GM12878 (cell line): ENCODE data around the gene MTMR10. TPM values are rescaled to one million over a fixed set of nuclear protein-coding genes. Genes with fewer than 3 reads are reported as not detected.

Experiments
- CHD2 ChIP-seq: IDR thresholded peaks from 2 replicates; pipeline ENCODE4 v1.6.1; 2011; ENCODE audit warnings: low read depth, low read length, improper control_type of control experiment, borderline replicate concordance
- JUNB ChIP-seq: IDR thresholded peaks from 2 replicates; pipeline ENCODE4 v1.6.1; 2016; ENCODE audit warnings: antibody characterized with exemption, mild to moderate bottlenecking
- KAT2A ChIP-seq: conservative IDR thresholded peaks from 2 replicates; pipeline ENCODE4 v1.6.1; 2011; ENCODE audit warnings: low read depth, low read length; ENCODE audit not compliant: control insufficient read depth
- MYC ChIP-seq: IDR thresholded peaks from 2 replicates; pipeline ENCODE4 v1.6.1; 2011; ENCODE audit warnings: mild to moderate bottlenecking, low read length, moderate library complexity, inconsistent platforms; ENCODE audit not compliant: insufficient read depth, insufficient replicate concordance, insufficient read length, severe bottlenecking
- NFIC ChIP-seq: IDR thresholded peaks from 2 replicates; pipeline ENCODE4 v1.6.1; 2012; ENCODE audit warnings: low read depth, mild to moderate bottlenecking, inconsistent platforms, low read length, moderate library complexity
- NR2C2 ChIP-seq: IDR thresholded peaks from 2 replicates; pipeline ENCODE4 v1.6.1; 2011; ENCODE audit warnings: borderline replicate concordance, low read depth; ENCODE audit not compliant: control insufficient read depth, insufficient read length
- PKNOX1 ChIP-seq: fragments of 450-650 bp; IDR thresholded peaks from 2 replicates; pipeline ENCODE4 v1.6.1; 2016; ENCODE audit warnings: mild to moderate bottlenecking
- TBL1XR1 ChIP-seq: IDR thresholded peaks from 2 replicates; pipeline ENCODE4 v1.6.1; 2012; ENCODE audit warnings: low read depth, low read length, improper control_type of control experiment
- TCF3 ChIP-seq: IDR thresholded peaks from 2 replicates; pipeline ENCODE4 v1.6.1; 2012; ENCODE audit warnings: low read depth, mild to moderate bottlenecking, low read length, borderline replicate concordance; ENCODE audit not compliant: insufficient read depth
- polyA plus RNA-seq, 11 experiments: library from polyadenylated mRNA; depleted of rRNA in 4 of 11; unstranded in 6 of 11; stranded (reverse) in 5 of 11; fragments of >200 nt; fragmentation: Nextera tagmentation in 4 of 11; fragmentation: Illumina TruSeq in 1 of 11; extraction: Ambion mirVana in 4 of 11; extraction: Trizol in 1 of 11; gene quantifications; 1 replicate in 1 of 11; 2 replicates in 10 of 11; pipeline versions ENCODE4 v1.2.1 to v1.2.3, GENCODE V29; 2011 to 2016; ENCODE audit warnings: inconsistent platforms in 2 of 11, missing spikeins in 2 of 11, low read depth in 1 of 11
- total RNA-seq, 4 experiments: library from RNA; depleted of rRNA in 3 of 4; stranded (reverse); fragments of >200 nt in 3 of 4; fragmentation: Illumina TruSeq in 1 of 4; extraction: Trizol in 1 of 4; gene quantifications; 2 replicates each; pipeline versions ENCODE4 v1.2.1 to v1.2.3, GENCODE V29; 2013 to 2021
- TF ChIP-seq, protein P1 (sequence below): fragments of 450-650 bp; IDR thresholded peaks from 2 replicates; pipeline ENCODE4 v1.6.1; 2017; ENCODE audit warnings: mild to moderate bottlenecking
- TF ChIP-seq, protein P2 (sequence below): fragments of 150-350 bp; IDR thresholded peaks from 2 replicates; pipeline ENCODE4 v1.6.1; 2014; ENCODE audit warnings: mild to moderate bottlenecking, low read depth, low read length
- TF ChIP-seq, protein P3 (sequence below): fragments of 450-650 bp; IDR thresholded peaks from 2 replicates; pipeline ENCODE4 v1.6.1; 2016; ENCODE audit warnings: mild to moderate bottlenecking

MTMR10 gene
- total and polyA plus RNA-seq, 10 of the 15 experiments (the other 5 are each of a cell fraction or from before 2014, with no cell fraction given), result 1.9 to 13.6 (median 8.9) TPM

GRCh38 chr15:30992249-30992864, 929 bp upstream of the MTMR10 start (continued):
- TF ChIP-seq, protein P1, sequence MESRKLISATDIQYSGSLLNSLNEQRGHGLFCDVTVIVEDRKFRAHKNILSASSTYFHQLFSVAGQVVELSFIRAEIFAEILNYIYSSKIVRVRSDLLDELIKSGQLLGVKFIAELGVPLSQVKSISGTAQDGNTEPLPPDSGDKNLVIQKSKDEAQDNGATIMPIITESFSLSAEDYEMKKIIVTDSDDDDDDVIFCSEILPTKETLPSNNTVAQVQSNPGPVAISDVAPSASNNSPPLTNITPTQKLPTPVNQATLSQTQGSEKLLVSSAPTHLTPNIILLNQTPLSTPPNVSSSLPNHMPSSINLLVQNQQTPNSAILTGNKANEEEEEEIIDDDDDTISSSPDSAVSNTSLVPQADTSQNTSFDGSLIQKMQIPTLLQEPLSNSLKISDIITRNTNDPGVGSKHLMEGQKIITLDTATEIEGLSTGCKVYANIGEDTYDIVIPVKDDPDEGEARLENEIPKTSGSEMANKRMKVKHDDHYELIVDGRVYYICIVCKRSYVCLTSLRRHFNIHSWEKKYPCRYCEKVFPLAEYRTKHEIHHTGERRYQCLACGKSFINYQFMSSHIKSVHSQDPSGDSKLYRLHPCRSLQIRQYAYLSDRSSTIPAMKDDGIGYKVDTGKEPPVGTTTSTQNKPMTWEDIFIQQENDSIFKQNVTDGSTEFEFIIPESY, result no peak
- TF ChIP-seq CHD2 (no peak), PKNOX1 (no peak), NFIC (no peak), MYC (no peak), KAT2A (no peak), TCF3 (no peak), JUNB (no peak), TBL1XR1 (no peak), NR2C2 (no peak)
- TF ChIP-seq, protein P2, sequence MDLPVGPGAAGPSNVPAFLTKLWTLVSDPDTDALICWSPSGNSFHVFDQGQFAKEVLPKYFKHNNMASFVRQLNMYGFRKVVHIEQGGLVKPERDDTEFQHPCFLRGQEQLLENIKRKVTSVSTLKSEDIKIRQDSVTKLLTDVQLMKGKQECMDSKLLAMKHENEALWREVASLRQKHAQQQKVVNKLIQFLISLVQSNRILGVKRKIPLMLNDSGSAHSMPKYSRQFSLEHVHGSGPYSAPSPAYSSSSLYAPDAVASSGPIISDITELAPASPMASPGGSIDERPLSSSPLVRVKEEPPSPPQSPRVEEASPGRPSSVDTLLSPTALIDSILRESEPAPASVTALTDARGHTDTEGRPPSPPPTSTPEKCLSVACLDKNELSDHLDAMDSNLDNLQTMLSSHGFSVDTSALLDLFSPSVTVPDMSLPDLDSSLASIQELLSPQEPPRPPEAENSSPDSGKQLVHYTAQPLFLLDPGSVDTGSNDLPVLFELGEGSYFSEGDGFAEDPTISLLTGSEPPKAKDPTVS, result no peak
- TF ChIP-seq, protein P3, sequence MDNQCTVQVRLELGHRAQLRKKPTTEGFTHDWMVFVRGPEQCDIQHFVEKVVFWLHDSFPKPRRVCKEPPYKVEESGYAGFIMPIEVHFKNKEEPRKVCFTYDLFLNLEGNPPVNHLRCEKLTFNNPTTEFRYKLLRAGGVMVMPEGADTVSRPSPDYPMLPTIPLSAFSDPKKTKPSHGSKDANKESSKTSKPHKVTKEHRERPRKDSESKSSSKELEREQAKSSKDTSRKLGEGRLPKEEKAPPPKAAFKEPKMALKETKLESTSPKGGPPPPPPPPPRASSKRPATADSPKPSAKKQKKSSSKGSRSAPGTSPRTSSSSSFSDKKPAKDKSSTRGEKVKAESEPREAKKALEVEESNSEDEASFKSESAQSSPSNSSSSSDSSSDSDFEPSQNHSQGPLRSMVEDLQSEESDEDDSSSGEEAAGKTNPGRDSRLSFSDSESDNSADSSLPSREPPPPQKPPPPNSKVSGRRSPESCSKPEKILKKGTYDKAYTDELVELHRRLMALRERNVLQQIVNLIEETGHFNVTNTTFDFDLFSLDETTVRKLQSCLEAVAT, result no peak
